DOHH2 (cell line): ENCODE data around the gene XPA.

Experiments used
- EZH2phosphoT487 ChIP-seq: fragments of 200-600 bp; sonication (generic); IDR thresholded peaks from 2 replicates; pipeline ENCODE4 v1.6.1; 2017; ENCODE audit warnings: borderline replicate concordance, mild to moderate bottlenecking, antibody characterized with exemption, low read length, moderate library complexity, mixed read lengths
- TF ChIP-seq, protein P1 (sequence below): fragments of 200-600 bp; sonication (generic); IDR thresholded peaks from one replicate; pipeline ENCODE4 v1.5.1; 2014; ENCODE audit warnings: antibody characterized with exemption, mild to moderate bottlenecking, low read depth, low read length; ENCODE audit not compliant: poor library complexity, severe bottlenecking

DNA sequence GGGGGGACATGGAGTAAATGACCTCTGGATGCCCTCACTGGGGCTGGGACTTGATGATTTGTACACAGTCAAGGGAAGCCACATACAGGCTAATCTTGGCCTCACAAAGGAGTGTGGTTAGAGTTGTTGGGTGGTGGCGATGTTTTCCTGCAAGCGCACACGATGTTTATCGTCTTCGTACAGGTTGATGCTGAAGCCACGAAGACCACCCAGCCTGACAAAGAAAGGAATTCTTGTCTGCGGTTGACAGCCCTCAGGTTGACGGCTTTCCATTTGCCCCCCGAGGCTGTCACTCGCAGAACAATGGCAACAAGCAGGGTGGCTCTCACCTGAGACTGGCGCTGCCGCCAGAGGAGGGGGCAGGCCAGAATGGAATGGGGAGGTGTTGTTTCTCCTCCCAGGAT, 14.1 kb upstream of the XPA start:
- TF ChIP-seq, protein P1, sequence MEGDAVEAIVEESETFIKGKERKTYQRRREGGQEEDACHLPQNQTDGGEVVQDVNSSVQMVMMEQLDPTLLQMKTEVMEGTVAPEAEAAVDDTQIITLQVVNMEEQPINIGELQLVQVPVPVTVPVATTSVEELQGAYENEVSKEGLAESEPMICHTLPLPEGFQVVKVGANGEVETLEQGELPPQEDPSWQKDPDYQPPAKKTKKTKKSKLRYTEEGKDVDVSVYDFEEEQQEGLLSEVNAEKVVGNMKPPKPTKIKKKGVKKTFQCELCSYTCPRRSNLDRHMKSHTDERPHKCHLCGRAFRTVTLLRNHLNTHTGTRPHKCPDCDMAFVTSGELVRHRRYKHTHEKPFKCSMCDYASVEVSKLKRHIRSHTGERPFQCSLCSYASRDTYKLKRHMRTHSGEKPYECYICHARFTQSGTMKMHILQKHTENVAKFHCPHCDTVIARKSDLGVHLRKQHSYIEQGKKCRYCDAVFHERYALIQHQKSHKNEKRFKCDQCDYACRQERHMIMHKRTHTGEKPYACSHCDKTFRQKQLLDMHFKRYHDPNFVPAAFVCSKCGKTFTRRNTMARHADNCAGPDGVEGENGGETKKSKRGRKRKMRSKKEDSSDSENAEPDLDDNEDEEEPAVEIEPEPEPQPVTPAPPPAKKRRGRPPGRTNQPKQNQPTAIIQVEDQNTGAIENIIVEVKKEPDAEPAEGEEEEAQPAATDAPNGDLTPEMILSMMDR, result no peak
- no peak for TF ChIP-seq EZH2phosphoT487
